ENCODE results near the gene SLC6A2. TPM values are rescaled to one million over a fixed set of nuclear protein-coding genes. Genes with fewer than 3 reads are reported as not detected.

SLC6A2 gene
- total and polyA plus RNA-seq, 2 of the 13 experiments (the other 11 are each of a cell fraction or from before 2014, with no cell fraction given) = 0.62 to 0.66 TPM

DNA sequence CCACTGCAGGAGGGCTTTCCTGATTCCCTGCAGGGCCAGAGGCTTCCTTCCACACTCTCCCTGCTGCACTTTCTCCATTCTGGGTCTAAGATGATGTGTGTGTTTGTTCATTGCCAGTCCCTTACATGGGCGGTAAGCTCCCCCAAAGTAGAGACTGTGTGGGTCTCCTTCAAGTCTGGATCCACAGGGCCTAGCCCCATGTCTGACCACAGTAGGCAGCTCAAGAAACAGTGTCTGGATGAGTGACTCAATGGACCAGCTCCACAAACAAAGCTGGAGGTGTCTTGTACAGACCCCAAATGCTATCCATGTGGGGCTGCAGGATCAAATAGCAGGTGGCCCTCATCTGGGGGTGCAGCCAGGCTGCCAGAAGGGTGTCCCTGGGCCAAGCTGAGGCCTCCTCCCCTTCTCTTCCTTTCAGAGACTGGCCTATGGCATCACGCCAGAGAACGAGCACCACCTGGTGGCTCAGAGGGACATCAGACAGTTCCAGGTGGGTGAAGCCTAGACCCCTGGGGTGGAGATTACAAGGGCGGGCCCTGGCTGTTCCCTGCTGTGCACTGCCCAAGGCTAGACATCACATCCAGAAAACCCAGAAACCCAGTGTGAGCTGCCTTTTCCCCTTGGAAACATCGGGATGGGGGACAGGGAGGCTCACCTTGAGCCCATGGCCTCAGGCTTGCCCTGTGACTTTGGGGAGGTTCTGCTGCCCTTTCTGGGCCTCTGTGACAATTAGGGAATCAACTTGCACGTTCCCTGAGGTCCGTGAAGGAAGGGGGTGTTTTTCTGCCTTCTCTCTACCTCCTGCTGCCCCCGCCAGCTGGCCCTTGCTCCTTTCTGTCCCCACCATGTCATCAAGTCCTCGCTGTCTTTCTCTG is 45.9 kb downstream of the SLC6A2 start (continued):
- TF ChIP-seq REPIN1 (CRISPR knock-in tag; IDR thresholded peaks at IDR 0.05; ENCODE audit: borderline replicate concordance, low read depth) = peak; percentile 57; the same call in 1 of the 2 replicates
- TF ChIP-seq, protein P1, sequence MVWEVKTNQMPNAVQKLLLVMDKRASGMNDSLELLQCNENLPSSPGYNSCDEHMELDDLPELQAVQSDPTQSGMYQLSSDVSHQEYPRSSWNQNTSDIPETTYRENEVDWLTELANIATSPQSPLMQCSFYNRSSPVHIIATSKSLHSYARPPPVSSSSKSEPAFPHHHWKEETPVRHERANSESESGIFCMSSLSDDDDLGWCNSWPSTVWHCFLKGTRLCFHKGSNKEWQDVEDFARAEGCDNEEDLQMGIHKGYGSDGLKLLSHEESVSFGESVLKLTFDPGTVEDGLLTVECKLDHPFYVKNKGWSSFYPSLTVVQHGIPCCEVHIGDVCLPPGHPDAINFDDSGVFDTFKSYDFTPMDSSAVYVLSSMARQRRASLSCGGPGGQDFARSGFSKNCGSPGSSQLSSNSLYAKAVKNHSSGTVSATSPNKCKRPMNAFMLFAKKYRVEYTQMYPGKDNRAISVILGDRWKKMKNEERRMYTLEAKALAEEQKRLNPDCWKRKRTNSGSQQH (CRISPR knock-in tag; IDR thresholded peaks at IDR 0.05; ENCODE audit: low read depth) = no peak
- TF ChIP-seq NFKB2 (CRISPR knock-in tag; IDR thresholded peaks at IDR 0.05; ENCODE audit: borderline replicate concordance) = peak; percentile 16; the same call in 1 of the 2 replicates
- TF ChIP-seq PAWR (CRISPR knock-in tag; IDR thresholded peaks at IDR 0.05; ENCODE audit: borderline replicate concordance) = no peak
- TF ChIP-seq, protein P2, sequence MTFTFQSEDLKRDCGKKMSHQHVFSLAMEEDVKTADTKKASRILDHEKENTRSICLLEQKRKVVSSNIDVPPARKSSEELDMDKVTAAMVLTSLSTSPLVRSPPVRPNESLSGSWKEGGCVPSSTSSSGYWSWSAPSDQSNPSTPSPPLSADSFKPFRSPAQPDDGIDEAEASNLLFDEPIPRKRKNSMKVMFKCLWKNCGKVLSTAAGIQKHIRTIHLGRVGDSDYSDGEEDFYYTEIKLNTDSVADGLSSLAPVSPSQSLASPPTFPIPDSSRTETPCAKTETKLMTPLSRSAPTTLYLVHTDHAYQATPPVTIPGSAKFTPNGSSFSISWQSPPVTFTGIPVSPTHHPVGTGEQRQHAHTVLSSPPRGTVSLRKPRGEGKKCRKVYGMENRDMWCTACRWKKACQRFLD (CRISPR knock-in tag; IDR thresholded peaks at IDR 0.05; ENCODE audit: borderline replicate concordance) = 0 out of 2 replicates have a peak, but pooled peaks have one; percentile 50
- TF ChIP-seq, protein P3, sequence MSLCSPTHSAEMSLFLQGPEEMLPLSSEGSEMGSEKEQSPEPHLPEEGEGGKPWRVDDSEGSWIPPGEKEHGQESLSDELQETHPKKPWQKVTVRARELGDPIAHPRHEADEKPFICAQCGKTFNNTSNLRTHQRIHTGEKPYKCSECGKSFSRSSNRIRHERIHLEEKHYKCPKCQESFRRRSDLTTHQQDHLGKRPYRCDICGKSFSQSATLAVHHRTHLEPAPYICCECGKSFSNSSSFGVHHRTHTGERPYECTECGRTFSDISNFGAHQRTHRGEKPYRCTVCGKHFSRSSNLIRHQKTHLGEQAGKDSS (CRISPR knock-in tag; IDR thresholded peaks at IDR 0.05; ENCODE audit: borderline replicate concordance, low read depth) = no peak
- TF ChIP-seq RELA (CRISPR knock-in tag; IDR thresholded peaks at IDR 0.05) = no peak
- TF ChIP-seq GATAD2A (CRISPR knock-in tag; IDR thresholded peaks at IDR 0.05) = peak; percentile 53
- TF ChIP-seq ARID2 (CRISPR knock-in tag; IDR thresholded peaks at IDR 0.05; ENCODE audit: borderline replicate concordance) = no peak
- TF ChIP-seq ZNF547 (CRISPR knock-in tag; IDR thresholded peaks at IDR 0.05) = no peak
- TF ChIP-seq ZNF550 (CRISPR knock-in tag; IDR thresholded peaks at IDR 0.05; ENCODE audit: borderline replicate concordance) = no peak
- TF ChIP-seq SYNCRIP (IDR thresholded peaks at IDR 0.05; ENCODE audit: insufficient read depth, low read depth, low read length) = no peak
- no peak for TF ChIP-seq HMGA1 (CRISPR knock-in tag; conservative IDR thresholded peaks at IDR 0.05)
- TF ChIP-seq HIVEP1 (CRISPR knock-in tag; IDR thresholded peaks at IDR 0.05) = 0 out of 2 replicates have a peak, but pooled peaks have one; percentile 27
- TF ChIP-seq, protein P4, sequence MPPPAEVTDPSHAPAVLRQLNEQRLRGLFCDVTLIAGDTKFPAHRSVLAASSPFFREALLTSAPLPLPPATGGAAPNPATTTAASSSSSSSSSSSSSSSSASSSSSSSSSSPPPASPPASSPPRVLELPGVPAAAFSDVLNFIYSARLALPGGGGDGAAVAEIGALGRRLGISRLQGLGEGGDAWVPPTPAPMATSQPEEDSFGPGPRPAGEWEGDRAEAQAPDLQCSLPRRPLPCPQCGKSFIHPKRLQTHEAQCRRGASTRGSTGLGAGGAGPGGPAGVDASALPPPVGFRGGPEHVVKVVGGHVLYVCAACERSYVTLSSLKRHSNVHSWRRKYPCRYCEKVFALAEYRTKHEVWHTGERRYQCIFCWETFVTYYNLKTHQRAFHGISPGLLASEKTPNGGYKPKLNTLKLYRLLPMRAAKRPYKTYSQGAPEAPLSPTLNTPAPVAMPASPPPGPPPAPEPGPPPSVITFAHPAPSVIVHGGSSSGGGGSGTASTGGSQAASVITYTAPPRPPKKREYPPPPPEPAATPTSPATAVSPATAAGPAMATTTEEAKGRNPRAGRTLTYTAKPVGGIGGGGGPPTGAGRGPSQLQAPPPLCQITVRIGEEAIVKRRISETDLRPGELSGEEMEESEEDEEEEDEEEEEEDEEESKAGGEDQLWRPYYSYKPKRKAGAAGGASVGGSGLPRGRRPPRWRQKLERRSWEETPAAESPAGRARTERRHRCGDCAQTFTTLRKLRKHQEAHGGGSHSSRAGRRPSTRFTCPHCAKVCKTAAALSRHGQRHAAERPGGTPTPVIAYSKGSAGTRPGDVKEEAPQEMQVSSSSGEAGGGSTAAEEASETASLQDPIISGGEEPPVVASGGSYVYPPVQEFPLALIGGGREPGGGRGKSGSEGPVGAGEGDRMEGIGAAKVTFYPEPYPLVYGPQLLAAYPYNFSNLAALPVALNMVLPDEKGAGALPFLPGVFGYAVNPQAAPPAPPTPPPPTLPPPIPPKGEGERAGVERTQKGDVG (CRISPR knock-in tag; IDR thresholded peaks at IDR 0.05; ENCODE audit: borderline replicate concordance) = 0 out of 2 replicates have a peak, but pooled peaks have one; percentile 24
- peak; percentile 25; the same call in 1 of the 2 replicates for TF ChIP-seq MED1 (CRISPR knock-in tag; IDR thresholded peaks at IDR 0.05)
- TF ChIP-seq, protein P5, sequence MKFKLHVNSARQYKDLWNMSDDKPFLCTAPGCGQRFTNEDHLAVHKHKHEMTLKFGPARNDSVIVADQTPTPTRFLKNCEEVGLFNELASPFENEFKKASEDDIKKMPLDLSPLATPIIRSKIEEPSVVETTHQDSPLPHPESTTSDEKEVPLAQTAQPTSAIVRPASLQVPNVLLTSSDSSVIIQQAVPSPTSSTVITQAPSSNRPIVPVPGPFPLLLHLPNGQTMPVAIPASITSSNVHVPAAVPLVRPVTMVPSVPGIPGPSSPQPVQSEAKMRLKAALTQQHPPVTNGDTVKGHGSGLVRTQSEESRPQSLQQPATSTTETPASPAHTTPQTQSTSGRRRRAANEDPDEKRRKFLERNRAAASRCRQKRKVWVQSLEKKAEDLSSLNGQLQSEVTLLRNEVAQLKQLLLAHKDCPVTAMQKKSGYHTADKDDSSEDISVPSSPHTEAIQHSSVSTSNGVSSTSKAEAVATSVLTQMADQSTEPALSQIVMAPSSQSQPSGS (CRISPR knock-in tag; IDR thresholded peaks at IDR 0.05) = no peak
- peak; percentile 73; the same call in 1 of the 2 replicates for TF ChIP-seq KDM2A (CRISPR knock-in tag; IDR thresholded peaks at IDR 0.05; ENCODE audit: borderline replicate concordance, low read depth)
- no peak for TF ChIP-seq ZSCAN12 (CRISPR knock-in tag; IDR thresholded peaks at IDR 0.05)
- no peak for TF ChIP-seq BORCS8-MEF2B (CRISPR knock-in tag; IDR thresholded peaks at IDR 0.05)
- no peak for TF ChIP-seq RCOR2 (CRISPR knock-in tag; IDR thresholded peaks at IDR 0.05)
